ENCODE results near the gene SLC25A27.

The SLC25A27 gene

DNA sequence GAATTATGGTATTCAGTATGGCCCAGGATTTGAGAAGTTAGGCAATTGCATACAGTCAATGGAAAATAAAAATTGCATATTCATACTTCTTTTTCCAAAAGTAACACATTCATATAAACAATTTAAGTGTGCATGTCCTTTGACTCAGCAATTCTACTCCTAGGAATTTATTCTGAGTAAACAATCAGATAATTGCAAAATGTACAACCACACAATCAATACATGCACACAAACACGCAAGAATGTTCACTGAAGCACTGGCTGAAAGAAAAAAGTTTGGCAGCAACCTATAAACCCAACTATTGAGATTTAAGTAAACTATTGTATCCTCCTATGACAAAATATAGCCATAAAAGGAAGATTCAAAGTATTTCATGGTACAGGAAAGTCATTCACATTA, 1.8 kb upstream of the SLC25A27 start:
- no peak for DNase-seq (ENCODE audit: low spot score)

GRCh38 chr6:46651816-46652215, 959 bp upstream of the SLC25A27 start:
- DNase-seq (ENCODE audit: low spot score) = no peak

GRCh38 chr6:46652232-46652602, 558 bp upstream of the SLC25A27 start:
- DNase-seq (ENCODE audit: low spot score) = no peak

DNA sequence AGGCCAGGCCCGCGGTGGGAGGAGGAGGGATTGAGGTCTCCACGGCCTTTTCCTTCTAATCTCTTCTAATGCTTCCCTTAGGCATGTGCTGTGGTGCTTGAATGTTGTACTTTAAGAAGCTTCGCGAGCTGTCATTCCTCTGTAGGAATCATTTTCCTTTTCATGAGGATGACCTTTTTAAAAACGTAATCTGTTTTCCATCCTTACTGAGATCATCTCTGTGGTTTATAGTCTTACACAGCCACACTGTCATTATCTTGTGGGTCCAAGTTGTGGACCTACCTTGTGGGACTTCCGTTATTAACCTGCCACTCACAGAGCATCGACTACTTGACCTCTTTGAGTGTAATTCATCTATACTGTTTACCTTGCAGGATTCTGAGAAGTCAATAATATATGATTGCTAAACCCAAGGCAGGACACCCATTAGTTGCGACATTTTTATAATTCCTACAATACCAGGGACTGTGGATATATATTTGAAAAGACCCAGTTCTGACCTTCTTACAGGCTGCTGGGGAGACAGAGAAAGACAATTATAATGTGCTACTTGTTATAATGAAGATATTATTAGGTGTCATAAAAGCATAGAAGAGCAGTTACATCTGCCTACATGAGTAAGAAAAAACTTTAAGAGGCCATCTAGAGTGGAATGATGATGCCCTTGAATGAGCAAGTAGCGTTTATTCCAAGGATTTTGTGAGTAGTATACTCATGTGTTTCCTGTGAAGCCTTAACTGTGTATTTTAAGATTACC, 842 bp downstream of the SLC25A27 start:
- no peak for DNase-seq (ENCODE audit: low spot score)

GRCh38 chr6:46655803-46656202, 3.0 kb downstream of the SLC25A27 start:
- DNase-seq (ENCODE audit: low spot score) = no peak

- DNase-seq (ENCODE audit: low spot score) = no peak
These were observed 4.9 kb downstream of the SLC25A27 start for GRCh38 chr6:46657642-46658041.

GRCh38 chr6:46661483-46661882, 8.7 kb downstream of the SLC25A27 start:
- no peak for DNase-seq (ENCODE audit: low spot score)

DNA sequence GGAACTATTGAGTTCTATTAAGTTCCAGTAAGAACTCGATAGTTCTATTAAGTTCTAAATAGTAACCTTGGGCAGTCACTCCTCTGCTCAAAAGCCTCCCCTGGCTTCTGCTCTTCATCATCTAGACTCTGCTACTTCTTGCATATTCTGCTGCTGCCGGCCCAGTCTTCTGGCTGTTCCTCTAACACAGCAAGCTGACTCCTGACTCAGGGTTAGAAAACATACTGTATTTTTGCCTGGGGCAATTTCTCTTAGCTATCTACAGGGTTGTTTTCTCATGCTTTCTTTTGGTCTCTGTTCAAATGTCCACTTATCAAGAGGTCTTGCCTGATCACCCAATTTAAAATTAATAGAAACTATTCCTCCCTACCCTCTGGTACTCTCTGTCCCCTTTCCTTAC, 14.6 kb downstream of the SLC25A27 start:
- no peak for DNase-seq (ENCODE audit: low spot score)

GRCh38 chr6:46674410-46674809, 21.6 kb downstream of the SLC25A27 start:
- no peak for DNase-seq (ENCODE audit: low spot score)

DNA sequence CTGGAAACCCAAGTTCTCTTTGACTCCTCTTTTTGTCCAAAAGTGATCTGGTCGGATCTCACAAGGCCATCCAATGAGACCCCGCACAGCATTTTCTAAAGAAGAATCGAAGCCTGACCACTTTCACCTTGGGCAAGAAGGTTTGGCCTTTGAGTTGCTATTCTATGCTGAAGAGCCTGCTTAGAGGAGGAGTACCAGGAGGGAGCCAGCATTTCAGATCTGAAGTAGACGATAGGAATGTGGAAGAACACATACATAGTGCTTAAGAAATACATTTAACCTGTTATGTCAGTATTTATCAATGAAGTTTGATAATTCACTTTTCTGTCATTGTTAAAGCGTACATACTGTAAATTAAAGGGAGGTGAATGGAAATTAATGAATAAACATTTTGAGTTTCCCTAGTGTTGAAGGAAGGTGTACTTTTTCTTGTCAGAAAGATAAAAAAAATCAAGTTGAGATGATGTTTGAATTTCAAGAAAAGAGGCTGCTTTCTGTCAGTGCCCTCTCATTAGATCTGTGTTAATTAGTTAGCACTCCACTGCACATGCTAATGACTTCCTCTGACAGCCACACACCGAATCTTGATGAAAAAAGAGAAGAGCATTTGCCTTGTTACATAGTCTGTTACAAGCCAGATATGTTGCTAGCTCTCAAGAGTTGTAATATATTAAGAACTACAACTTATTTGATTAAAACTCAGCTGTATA, 24.0 kb downstream of the SLC25A27 start:
- no peak for DNase-seq (ENCODE audit: low spot score)

DNA sequence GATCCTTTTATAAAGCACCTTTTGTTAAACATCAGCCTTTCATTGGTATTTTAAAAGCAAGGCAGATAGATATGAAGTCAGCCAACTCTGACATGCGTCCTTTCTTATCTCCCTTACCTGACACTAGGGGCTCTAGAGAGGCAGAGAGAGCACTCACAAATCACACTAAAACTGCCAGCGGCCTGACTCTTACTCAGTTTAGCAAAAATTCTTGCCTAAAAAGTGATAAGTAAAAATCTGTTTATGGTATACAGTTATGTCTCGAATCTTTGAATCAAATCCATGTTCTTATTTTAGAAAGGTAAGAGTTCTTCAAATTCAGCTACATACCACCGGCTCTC, 24.5 kb downstream of the SLC25A27 start:
- no peak for DNase-seq (ENCODE audit: low spot score)

- DNase-seq (ENCODE audit: low spot score) = no peak
These were observed 32.0 kb downstream of the SLC25A27 start for GRCh38 chr6:46684771-46685170.

DNA sequence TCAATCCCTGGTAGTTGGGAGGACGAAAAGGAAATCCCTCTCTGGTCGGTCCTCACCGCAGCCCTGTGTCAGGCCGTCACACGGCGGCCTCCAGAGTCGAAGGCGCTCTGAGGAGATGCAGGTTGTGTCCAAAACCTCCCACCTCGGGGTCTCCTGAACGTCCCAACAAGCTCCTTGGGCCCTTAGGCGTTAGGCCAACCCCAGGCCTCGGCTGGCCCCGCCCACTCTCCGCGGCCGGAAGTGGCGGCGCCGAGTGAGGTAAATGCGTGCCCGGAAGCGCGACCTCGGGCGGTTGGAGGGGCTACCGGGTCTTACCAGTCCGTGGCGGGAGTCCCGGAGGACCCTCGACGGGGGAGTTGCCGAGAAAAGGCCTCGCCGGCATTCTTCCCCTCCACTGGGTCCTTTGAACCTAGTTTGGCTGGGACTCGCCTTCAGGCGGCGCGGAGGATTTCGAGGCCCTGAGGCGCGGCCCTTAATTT, 34.9 kb downstream of the SLC25A27 start, which contains the start of gene TDRD6:
Gene TDRD6, plus strand, starts transcription at position 267 of the 479 bp plus-strand sequence. CDS start 244 bp downstream, outside the sequence.
- no peak for DNase-seq (ENCODE audit: low spot score)

- DNase-seq (ENCODE audit: low spot score) = no peak
These were observed 35.6 kb downstream of the SLC25A27 start for GRCh38 chr6:46688117-46688965.

GRCh38 chr6:46688966-46689335, 36.2 kb downstream of the SLC25A27 start:
- DNase-seq (ENCODE audit: low spot score) = no peak

DNA sequence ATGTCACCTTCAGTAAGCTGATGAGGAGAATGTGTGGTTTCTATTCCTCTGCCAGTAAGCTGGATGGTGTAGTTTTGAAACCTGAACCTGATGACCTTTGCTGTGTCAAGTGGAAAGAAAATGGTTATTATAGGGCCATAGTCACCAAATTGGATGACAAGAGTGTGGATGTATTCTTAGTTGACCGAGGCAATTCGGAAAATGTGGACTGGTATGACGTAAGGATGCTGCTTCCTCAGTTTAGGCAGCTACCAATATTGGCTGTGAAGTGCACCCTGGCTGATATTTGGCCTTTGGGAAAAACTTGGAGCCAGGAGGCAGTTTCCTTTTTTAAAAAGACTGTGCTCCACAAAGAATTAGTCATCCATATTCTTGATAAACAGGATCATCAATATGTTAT, 36.9 kb downstream of the SLC25A27 start:
- no peak for DNase-seq (ENCODE audit: low spot score)

DNA sequence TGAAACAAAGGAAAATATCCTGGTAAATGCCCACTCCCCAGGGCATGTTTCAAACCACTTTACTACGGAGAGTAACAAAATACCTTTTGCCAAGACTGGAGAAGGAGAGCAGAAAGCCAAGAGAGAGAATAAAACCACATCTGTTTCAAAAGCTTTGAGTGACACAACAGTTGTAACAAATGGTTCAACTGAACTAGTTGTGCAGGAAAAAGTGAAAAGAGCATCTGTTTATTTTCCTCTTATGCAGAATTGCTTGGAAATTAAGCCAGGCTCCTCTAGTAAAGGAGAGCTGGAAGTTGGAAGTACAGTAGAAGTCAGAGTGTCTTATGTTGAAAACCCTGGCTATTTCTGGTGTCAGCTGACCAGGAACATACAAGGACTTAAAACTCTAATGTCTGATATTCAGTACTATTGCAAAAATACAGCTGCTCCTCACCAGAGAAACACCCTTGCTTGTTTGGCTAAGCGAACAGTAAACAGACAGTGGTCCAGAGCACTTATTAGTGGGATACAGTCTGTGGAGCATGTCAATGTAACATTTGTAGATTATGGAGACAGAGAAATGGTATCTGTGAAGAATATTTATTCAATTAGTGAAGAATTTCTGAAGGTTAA, 37.5 kb downstream of the SLC25A27 start:
- DNase-seq (ENCODE audit: low spot score) = no peak

DNA sequence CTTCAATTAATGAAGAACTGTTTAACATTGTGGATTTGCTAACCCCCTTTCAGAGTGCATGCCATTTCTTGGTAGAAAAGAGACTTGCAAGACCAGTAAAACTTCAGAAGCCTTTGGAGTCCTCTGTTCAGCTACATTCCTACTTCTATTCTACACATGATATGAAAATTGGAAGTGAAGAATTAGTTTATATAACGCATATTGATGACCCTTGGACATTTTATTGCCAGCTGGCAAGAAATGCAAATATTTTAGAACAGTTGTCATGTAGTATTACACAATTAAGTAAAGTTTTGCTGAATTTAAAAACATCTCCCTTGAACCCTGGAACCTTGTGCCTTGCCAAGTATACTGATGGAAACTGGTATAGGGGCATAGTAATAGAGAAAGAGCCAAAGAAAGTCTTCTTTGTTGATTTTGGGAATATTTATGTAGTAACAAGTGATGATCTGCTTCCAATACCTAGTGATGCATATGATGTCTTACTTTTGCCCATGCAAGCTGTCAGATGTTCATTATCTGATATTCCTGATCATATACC, 38.2 kb downstream of the SLC25A27 start:
- no peak for DNase-seq (ENCODE audit: low spot score)

- no peak for DNase-seq (ENCODE audit: low spot score)
These were observed 47.2 kb downstream of the SLC25A27 start for GRCh38 chr6:46699970-46700369.

DNA sequence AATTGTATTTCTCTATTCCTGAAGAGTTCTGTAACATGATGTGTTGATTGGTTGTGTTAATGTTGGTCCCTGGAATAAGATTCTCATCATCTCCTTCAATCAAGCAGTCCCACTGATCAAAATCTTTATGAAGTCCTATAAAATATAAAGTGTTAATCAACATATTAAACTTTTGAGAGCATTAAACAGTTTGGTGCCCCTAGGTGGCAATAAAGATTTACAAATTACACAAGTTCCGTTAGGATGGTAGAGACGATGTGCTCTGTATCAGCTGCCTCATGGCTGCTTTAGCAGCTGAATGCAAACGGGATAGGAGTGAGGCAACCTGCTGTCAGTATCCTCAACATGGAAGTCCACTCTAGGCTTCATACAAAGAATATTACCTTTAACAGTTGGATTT, 51.8 kb downstream of the SLC25A27 start:
- DNase-seq (ENCODE audit: low spot score) = no peak

GRCh38 chr6:46706464-46706863, 53.7 kb downstream of the SLC25A27 start:
- no peak for DNase-seq (ENCODE audit: low spot score)

DNA sequence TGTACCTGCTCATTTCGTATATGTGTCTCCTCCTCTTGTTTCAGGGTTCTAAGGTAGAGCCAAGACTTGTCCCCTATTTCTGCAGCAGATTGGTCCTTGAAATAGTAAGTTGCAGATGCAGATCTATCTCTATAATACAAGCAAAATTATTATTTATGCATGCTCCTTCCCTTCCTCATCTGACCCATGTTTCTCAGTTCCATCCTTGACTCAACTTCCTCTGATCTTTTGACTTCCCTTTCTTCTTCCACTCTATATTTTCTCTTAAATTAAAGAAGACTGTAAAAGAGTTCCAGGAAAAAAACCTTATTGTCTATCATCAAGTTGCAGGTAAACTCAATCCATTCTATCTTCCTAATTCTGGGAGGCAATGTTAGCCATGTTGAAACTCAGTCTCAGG, 58.7 kb downstream of the SLC25A27 start:
- no peak for DNase-seq (ENCODE audit: low spot score)
